NCI-H2227 (cell line): ENCODE measurements around the gene OR5AU1.

Experiments
- DNase-seq: peaks from one replicate; lab custom pipeline; 2025; ENCODE audit not compliant: unreplicated experiment; lab: John Stamatoyannopoulos, UW

The OR5AU1 gene

GRCh38 chr14:21108791-21109190 lies 47.1 kb downstream of the OR5AU1 start:
- DNase-seq, result no peak

DNA sequence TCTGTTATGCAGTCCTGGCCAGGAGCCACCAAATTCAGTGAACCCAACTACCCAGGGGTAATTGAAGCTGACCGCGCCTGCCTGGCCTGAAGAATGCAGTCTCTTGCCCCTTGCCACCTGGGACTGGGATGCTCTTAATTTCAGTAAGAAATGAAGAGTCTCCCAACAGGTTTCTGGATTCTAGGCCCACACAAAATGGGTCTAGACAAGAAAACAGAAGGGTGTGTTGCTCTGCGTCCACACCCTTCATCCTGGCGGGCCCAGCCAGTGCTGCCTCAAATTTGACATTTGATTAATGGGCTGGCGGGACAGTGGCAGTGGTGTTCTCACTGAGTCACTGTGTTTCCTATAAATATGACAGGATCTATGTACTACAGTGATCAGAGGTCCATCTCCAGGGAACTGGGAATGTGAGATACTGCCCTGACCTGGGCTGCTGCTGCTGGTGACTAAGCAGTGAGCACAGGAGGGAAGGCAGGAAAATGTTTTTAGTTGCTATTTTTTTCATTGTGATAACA lies 48.5 kb downstream of the OR5AU1 start:
- no peak for DNase-seq

DNA sequence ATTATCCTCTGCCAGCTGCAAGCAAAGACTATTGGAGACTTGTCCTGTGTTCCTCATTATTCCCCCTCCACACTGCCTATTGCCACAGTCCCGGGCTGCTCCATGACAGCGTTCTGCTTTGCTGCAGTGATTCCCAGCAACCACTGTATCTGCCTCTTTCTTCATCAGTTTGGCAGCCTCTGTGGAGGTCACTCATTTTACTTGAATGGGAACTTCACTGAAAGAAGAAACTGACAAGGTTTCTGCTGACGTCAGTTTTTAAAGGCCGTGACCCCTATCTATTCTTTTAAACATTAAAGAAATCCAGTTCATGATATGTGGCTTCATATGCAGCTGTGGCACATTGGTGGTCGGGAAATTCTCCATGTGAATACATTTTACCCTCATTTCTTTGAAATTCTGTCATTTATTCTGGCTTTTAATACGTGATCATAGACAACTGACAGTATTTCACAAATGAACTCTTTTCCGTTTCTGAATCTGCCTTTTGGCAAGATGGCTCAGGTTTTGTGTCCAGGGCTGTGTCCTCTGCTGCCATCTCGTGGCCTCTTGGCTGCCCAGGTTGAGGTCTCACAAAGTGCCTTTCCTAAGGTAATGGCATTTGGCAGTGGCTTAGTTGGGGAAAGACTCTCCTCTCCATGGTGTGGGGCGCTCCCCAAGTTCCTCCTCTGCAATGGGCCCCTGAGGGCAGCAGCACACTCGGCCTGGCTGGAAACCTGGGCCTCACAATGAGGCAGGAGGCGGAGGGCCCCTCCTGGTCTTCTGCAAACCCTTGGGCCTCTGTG lies 49.2 kb downstream of the OR5AU1 start:
- peak; percentile 82 for DNase-seq

- no peak for DNase-seq
Observed at GRCh38 chr14:21106176-21106497, 49.7 kb downstream of the OR5AU1 start.

DNA sequence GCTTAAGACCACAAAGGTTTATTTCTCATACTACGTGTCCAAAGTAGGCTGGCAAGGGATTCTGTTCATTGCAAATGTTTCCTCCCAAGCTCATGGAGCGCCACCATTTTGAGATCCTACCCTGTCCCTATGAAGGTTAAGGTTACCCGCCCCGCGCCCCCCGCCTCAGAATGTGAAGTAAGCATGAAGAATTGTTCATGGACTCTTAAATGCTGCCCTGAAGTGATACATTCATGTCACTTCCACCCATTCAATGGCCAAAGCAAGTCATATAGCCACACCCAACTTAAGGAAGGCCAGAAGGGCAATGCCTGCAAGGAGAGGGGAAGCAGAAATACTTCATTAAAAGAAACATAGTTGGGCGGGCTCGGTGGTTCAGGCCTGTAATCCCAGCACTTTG lies 50.8 kb downstream of the OR5AU1 start:
- DNase-seq, result no peak
